Stimulated activated CD8-positive, alpha-beta memory T cell treated with anti-CD3 and anti-CD28 coated beads, Interleukin-15, amount 100 ng/mL, for 24 hours (primary cell): ENCODE measurements around the gene PTPN4.

Experiments
- DNase-seq: peaks from one replicate; pipeline ENCODE4 v3.0.0-alpha.2; 2020; ENCODE audit warnings: low read depth

Gene PTPN4

DNA sequence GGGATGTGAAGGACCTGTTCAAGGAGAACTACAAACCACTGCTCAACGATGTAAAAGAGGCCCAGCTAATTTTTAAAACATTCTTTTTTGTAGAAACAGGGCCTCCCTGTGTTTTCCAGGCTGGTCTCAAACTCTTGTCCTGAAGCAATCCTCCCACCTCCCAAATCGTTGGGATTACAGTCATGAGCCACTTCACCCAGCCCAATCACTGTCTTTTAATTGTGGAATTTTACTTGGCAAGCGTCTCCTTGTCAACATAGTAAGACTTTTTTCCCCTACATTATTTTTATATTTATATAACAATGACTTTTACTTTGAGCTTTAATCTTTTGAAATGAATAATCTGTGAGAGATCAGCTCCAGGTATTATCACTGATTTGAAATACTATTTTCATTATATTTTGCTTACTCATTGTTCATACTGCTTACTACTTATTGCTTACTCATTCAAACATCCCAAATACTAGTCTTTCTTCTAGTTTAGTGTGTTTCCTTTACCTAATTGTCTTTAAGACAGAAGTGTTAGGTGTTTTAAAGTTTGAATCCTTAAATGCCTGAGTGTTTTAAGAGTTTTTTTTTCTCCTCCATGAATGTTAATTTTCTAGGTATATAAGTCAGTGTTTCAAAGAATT lies 48.9 kb downstream of the PTPN4 start:
- DNase-seq = no peak

DNA sequence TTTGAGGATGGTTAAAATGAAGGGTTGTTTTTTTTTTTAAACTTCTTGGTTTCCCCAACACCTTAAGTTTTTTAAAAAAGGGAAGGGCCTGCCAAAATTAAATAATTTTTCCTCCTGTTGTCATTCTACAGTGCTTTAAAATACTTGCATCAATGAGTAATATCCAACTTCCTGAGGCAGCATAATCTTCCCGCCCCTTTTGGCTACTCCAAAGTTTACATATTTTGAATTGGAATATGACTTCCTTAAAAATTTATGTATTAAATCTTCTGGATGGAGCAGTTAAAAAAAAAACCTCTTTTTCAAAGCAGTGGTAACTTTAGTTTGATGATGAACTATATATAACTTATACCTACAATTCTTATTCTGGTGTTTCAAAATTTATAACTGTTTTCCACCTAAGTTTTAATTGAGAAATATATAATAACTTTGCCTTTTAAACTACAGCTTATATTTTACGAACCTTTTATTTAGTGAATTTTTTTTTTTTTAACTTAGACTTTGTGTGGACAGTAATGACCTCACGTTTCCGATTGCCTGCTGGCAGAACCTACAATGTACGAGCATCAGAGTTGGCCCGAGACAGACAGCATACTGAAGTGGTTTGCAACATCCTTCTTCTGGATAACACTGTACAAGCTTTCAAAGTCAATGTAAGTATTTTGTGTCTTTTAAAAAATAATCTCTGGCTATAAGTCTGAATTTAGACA lies 49.8 kb downstream of the PTPN4 start:
- DNase-seq = no peak

DNA sequence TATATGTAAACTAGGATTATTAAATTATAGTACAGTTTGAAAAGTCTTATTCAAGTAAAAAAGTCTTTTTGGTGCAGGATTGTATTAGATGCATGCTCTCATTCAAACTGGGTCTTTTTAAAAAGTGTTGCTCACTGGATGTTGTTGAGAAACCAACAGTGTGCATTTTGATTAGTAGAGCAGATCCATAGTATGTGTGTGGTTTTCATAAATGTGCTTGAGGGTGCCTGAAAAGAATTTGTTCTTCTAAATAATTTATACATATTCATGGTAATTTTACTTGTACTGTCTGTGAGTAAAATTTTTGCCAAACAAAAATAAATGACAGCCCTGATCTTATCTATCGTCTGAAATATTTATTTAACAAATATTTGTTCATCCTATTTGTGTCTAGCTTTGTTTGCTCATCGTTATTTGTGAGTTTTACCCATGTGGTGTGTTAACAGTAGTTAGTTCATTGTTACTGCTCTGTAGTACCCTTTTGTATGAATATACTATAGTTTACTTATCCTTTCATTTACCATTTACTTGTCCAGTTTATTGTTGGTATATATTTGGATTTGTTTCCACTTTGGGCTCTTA lies 50.4 kb downstream of the PTPN4 start:
- no peak for DNase-seq

DNA sequence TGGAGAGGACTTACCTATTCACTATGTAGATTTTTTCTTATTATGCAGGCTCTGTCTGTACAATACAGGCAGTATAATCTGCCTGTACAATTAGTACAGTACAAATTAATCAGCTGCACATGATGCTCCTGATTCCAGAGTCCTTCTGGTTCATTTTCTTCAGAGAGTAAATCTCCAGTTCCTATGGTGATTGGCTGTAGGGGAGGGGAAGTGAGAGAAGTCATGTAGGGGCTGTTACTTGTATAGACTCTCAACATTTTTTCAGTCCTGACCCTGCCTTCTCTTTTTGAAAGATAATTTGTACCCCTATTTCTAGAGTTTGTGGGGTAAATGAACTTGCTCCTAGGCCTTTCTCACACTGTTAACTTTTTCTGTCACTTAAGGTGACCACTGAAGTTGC lies 54.5 kb downstream of the PTPN4 start:
- no peak for DNase-seq

DNA sequence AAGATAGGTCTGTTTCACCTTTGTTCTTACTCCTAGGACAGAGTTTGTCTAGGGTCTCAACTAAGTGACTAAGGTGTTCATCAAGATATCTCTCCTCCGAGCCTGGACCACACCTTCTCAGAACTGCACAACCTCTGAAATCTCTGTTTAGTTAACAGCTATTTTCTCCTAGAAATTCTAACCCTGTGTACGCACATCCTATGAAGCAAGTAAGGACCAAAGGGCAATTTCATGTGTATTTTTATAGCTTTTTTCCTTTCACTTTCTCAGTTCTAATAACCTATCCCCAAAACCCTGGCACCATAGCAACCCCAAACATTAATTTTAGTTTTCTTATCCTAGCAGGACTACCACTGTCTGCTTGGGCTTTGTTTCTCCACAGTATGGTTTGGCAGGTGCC lies 59.1 kb downstream of the PTPN4 start:
- DNase-seq = no peak

DNA sequence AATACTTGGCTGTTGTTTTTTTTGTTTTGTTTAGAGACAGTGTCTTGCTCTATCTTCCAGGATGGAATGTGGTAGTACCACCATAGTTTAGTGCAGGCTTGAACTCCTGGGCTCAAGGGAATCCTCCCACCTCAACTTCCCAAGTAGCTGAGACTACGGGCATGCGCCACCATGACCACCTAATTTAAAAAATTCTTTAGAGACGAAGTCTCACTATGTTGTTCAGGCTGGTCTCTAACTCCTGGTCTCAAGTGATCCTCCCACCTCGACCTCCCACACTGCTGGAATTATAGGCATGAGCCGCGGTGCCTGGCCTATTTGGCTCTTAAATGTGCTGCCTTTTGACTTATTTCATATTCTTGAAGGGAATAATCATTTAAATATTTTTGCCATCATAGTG lies 60.1 kb downstream of the PTPN4 start:
- no peak for DNase-seq

DNA sequence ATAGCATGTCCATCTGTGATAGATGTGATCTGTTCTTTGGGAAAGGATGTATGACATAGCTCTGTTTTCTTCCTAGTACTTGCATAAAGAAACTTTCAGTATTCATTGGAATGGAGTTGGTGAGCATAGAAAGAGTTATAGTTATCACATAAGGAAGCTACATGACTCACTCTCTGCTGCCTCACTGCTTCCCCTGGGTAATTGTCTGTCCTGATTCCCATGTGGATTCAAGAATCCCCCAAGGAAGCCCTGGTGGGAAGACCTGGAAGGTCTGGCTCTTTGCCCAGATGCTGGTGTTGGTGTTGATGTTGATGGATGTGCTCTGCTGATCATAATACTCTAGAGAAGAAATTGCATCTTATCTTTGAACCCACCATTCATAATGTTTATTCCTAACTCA lies 60.6 kb downstream of the PTPN4 start:
- no peak for DNase-seq

DNA sequence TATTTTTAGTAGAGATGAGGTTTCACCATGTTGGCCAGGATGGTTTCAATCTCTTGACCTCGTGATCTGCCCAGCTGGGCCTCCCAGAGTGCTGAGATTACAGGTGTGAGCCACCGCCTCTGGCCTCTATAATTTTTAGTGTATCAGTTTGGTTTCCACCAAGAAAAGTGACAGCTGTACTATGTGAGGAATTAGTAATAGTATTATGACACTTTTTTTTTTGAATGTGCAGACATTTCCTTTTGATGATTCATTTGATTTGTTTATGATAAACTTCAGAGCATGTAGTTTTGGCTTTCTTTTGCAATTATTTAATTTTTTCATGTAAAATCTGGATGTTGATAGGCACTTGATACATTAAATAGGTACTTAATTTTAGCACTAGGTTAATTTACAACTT lies 61.5 kb downstream of the PTPN4 start:
- no peak for DNase-seq

DNA sequence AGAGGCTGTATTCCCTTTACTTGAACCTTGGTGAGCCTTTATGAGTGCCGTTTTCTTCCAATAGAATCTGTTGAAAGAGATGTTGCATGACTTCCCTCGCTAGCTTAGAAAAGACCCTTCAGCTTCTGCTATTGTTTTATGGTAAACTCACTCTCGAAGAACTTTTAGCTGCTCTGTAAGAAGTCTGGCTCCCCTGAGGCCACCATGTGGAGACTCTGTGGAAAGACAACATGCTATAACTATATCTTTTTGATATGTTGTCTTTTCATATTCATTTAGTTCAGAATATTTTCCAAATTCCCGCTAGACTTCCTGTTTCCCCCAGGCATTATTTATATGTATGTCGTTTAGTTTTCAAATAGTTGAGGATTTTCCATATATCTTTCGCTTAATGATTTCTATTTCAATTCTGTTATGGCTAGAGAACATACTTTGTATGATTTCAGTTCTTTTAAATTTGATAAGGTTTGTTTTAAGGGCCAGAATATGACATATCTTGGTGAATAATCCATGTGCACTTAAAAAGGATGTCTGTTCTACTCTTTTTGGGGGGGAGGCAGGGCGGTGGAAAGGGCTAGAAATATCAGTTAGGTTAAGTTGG lies 64.1 kb downstream of the PTPN4 start:
- DNase-seq = no peak

DNA sequence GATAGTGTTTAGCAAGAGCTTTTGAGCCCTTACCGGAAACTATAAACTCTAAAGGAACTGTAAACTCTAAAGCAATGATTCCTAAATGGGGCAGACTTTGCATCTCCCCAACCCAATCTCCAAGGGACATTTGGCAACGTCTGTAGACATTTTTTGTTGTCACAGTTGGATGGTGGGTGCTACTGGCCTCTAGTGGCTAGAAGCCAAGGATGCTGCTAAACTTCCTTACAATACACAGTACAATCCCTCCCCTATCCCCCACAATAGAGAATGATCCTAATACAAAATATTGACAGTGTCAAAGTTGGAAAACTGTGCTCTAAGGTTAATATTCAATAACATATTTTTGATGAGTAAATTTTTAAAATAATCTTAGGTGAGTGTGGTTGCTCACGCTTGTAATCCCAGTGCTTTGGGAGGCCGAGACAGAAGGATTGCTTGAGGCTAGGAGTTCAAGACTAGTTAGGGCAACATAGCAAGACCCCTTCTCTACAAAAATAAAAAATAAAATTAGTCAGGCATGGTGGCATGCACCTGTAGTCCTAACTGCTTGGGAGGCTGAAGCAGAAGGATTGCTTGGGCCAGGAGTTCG lies 66.7 kb downstream of the PTPN4 start:
- DNase-seq = no peak

DNA sequence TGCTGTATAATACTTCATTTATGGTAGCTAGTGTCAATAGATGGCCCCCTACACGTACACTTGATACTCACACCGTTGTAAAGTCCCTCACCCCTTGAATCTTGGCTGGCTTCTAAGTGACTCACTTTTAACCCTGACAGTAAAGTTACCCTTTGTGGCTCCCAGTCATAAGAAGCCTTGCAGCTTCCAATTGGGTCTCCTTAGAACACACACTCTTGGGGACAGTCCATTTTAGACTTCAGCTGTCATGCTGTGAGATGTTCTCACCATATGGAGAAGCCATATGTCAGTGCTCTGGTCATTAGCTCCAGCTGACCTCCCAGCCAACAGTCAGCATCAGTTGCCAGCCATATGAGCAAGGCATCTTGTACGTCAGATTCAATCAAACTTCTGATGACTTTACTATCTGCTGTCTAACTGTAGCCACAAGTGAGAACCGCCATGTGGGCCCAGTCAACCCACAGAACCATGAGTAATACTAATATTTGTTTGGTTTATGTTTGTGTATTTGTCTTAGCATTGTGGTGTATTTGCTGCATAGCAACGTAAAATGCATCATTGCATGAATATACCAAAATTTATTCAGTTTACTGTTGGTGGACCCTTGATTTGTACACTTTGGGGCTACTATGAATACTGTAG lies 68.3 kb downstream of the PTPN4 start:
- DNase-seq = no peak

DNA sequence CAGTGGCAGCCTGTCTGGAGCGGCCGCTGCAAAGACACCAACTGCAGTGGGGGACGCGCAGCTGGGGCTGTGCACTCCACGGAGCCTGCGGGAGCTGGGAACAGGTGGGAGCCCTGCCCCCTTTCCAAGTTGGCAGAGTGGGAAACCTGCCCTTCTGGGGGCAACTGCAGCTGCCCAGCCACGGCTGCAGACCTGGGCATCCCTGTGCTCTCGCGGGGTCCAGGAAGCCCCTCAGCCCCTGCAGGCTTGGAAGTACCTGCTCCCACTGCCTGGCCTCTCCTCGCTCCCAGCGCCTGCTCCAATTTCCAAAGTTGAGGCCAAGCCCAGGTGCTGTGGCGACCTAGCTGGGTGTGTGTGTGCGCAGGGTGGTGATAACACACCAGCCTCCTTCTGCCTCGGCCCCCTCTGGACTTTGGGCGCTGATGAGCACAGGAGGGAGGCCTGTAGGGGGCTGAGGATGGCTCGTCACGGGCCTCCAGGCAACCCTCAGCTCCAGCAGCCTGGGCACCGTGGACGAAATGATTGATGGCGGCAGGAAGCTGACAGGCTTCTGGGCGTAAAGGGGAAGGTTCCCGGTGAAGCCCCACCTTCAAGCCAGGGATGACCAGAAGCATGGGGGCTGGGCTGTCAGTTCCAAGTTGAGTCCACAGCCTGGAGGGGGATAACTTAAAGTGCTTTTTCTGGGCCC lies 76.9 kb downstream of the PTPN4 start:
- no peak for DNase-seq

DNA sequence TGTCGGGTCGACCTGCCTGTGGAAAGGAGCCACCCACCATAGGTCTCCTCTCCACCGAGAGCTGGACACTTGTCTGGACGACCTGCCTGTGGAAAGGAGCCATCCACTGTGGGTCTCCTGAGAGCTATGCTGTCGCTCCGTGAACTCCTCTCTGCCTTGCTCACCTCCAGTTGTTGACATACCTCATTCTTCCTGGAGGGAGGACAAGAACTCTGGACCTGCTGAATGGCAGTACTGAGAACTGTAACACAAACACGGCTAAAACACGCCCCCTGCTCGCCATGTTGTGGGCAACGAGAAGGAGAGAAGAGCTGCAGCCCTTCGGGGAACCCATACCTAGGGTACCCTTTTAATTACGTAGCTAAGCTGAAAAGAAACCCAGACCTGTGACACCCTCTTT lies 77.6 kb downstream of the PTPN4 start:
- DNase-seq = no peak

DNA sequence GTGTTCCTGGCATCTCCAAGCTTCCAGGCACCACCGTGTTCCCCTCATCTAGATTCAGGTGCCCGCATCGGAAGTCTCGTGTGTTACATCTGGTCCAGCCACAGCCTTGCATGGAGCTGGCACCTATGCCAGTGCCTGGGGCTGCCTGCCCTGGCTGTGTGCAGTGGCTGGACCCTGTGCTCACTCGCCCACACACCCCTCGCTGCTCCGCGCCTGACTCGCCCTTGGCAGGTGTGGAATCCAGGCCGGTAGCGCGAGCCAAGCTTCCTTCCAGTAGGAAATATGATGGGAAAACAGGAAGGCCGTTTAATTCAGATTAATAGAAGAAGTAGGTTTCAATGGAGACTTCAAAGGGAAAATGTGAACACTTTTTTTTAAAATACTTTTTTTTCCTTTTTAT lies 78.0 kb downstream of the PTPN4 start:
- no peak for DNase-seq

DNA sequence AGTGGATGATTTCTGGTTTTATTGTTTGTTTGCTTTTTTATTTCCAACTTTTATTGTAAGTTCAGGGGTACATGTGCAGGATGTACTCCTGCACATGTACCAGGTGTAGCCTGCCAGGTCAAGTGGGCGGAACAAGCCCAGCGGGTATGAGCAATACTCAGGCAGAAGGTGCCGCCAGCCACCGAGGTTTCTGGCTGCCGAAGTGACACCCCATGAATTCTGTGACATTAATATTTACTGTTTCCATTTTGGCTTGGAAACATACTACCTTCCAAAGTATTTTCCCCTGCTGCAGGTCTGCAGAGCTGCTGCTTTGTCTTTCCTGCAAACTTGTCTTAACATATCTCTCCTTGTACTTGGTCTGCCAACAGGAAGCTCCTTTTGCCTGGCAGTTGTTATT lies 78.5 kb downstream of the PTPN4 start:
- no peak for DNase-seq

DNA sequence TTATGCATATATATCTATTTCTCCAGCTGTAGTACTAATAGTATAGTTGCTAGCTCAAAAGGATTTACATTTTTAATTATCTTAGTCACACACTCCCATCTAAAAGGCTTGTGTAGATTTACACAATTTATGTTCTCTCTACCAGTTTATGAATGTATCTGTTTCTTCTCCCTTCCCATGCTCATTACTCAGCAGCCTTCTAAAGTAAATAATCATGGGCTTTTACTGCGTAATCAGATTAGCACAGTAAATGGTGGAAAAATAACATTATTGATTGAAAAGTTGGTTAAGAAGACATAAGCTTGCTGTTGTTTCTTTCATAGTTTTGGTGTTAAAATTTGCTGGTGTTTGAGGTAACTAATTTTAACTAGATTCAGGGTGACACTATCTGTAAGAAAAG lies 81.8 kb downstream of the PTPN4 start:
- DNase-seq = no peak

DNA sequence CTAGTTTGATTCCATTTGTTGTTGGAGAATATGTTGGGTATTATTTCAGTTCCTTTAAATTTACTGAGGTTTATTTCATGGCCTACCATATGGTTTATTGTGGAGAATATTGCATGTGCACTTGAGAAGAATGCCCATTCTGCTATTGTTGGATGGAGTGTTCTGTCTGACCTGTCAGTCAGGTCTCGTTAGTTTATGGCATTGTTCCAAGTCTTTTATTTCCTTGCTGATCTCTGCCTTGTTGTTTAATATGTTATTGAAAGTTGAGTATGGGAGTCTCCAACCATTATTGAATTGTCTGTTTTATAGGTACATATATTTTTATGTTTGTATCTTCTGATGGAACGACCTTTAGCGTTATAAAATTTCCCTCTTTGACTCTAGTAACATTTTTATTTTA lies 86.3 kb downstream of the PTPN4 start:
- no peak for DNase-seq

DNA sequence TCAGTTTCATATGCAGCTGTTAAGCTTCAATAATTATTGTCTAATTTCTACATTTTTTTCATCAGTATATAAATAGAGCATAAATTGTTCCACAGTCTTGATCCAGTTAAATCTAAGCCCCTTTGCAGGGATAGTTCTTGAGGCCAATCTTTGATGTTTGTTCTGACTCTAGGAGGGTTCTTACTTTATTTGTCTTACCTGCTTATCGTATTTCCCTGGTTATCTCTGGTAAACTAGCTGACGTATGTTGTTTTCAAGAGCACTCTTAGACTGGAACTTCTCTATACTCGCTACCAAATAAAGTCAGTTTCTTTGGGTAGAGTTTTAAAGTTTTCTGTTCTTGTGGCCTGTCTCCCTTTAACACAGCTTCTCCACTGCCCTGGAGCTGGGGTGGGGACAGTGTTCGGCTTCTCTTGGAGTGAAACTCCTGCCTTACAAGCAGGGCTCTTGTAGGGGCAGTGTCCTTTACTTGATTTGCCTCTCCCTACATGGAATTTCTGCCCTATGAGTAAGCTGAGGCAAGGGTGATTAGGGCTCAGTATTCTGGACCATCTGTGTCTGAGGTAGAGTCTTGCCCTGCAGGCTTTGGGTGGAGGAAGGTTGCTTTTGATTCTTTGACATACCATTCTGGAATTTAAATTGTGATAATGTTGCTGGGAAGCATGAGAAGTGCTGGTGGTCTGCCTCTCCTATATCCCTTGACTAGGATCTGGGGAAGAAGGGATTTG lies 90.3 kb downstream of the PTPN4 start:
- no peak for DNase-seq

DNA sequence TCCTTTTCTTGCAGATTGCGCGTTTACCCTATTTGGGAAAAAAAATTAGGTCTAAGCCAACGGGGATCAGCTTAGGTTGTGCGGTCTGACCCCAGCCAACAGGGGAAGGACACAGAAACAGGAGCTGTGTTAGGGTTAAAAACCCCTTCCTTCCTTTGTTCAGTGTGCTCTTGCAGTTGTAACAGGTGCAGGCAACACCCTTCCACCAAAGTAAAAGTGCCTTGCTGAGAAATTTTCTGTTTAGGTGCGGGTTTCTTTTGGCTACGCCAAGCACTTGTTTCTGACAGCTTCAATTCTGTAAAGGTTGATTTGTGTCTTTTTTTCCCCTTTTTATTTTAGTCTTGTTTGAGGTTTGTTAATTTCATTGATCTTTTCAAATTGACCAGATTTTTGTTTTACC lies 92.5 kb downstream of the PTPN4 start:
- DNase-seq = no peak

DNA sequence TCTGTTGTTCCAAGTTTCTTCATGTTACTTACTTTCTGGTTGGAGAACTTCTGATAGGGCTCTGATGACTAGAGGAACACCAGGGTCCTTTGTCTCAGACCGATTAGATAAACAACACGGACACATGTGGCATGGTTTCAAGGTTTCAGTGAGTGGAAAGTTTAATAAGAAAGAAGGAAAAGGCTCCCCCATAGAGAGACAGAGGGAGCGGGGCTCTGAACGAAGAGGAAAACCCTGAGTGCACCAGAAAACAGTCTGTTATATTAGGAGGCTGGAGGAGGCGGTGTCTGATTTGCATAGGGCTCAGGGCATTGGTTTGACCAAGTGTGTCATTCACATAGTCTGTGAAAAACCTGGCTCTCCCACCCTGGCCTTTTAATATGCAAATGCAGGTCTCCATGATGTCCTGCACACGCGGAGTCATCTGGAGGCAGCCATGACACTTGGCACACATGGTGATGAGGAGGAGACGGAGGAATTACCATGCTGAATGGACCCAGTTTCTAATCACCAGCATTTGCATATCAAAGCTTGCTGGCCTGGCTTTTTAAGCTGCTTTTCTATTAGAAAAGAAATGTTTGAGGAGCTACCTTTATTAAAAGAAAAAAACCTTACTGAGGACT lies 94.2 kb downstream of the PTPN4 start:
- DNase-seq = no peak

DNA sequence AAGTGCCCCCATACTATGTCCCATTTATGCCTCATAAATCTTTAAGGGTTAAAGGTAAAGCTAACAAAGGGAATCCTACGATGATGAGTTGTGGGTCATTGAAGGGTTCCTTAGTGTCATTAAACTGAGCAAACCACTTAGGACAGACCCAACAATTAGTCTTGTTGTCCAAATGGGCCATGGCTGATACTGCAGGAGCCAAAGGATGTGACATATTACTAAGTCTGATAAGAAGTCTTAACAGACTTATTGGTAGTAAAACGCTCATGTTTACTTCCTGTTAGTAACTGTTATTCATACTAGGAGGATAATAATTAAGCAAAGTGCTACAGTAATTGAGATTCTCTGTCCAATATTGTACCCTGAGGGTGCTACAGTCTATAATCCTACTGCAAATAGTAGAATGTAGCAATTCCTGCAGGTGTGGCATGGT lies 96.8 kb downstream of the PTPN4 start:
- DNase-seq = no peak
